Activated B cell treated with CpG ODN at 0.5 μM for 24 hours (primary cell): ENCODE measurements around the gene LY6G5C. TPM values are rescaled to one million over a fixed set of nuclear protein-coding genes. Genes with fewer than 3 reads are reported as not detected.
A peak's percentile ranks its signal among the peaks of the same experiment; 100 is the strongest.

Source experiments
- ATAC-seq: fragments of 200-7000 bp; cut with Tn5 transposase; one replicate; pipeline ENCODE4 v1.10.0; 2021; ENCODE audit warnings: low read depth, mild to moderate bottlenecking, moderate library complexity
- CTCF ChIA-PET: fragments of 350-600 bp; sonication (Branson Sonifier 250); formaldehyde crosslinking; loops from one replicate; lab custom pipeline; 2021; ENCODE audit warnings: antibody characterized with exemption; lab: Charles Lee
- POLR2A ChIA-PET: fragments of 350-600 bp; sonication (Branson Sonifier 250); formaldehyde crosslinking; loops from one replicate; lab custom pipeline; 2021; ENCODE audit warnings: antibody characterized with exemption; lab: Charles Lee
- DNase-seq: peaks from one replicate; pipeline ENCODE4 v3.0.0; 2022
- H3K27ac Mint-ChIP-seq: one replicate; pipeline ENCODE4 v1.8.0; 2020; ENCODE audit warnings: mixed read lengths
- H3K27me3 Mint-ChIP-seq: one replicate; pipeline ENCODE4 v1.8.0; 2021; ENCODE audit warnings: mixed read lengths
- H3K36me3 Mint-ChIP-seq: one replicate; pipeline ENCODE4 v1.8.0; 2021; ENCODE audit warnings: low read depth, mixed read lengths
- H3K4me1 Mint-ChIP-seq: one replicate; pipeline ENCODE4 v1.8.0; 2021; ENCODE audit warnings: mixed read lengths
- H3K4me3 Mint-ChIP-seq: one replicate; pipeline ENCODE4 v1.8.0; 2020; ENCODE audit warnings: mild to moderate bottlenecking, mixed read lengths
- H3K9me3 Mint-ChIP-seq: one replicate; pipeline ENCODE4 v1.8.0; 2020; ENCODE audit warnings: mixed read lengths
- CTCF ChIP-seq: fragments of 200-600 bp; IDR thresholded peaks from one replicate; pipeline ENCODE4 v1.8.0; 2022; ENCODE audit warnings: antibody characterized with exemption, mild to moderate bottlenecking
- intact Hi-C: fragments of 100-400 bp; cut with micrococcal nuclease; formaldehyde crosslinking; loops from one replicate; pipeline ENCODE4 v1.15.1; 2024
- total RNA-seq: library from RNA; stranded (reverse); gene quantifications from 2 replicates; pipeline ENCODE4 v1.2.3, GENCODE V29; 2022

Gene LY6G5C
- total RNA-seq, 1 donor from 2014 or later = 0.73 TPM

- no peak for DNase-seq
- H3K4me3 Mint-ChIP-seq = no peak overlapping the region
- H3K27me3 Mint-ChIP-seq = no peaks in the 10 kb centered on the region
- intact Hi-C loops = no loop called here
- no peak for ATAC-seq
- ChIA-PET CTCF (no interaction called here), POLR2A (interaction anchor here (1.0 kb wide), 1 partner anchor 9 kb away, joined by 3 read pairs; no protein-coding TSS in a partner anchor)
- no peaks in the 10 kb centered on the region for H3K9me3 Mint-ChIP-seq
- H3K4me1 Mint-ChIP-seq = no peaks in the 10 kb centered on the region
- TF ChIP-seq CTCF = no peak
- H3K27ac Mint-ChIP-seq = no peak overlapping the region
- H3K36me3 Mint-ChIP-seq = peaks cover 96% of the 10 kb centered on the region
Measured at GRCh38 chr6:31631209-31631608, 49.7 kb downstream of the LY6G5C start.

GRCh38 chr6:31630177-31630934 is 50.5 kb downstream of the LY6G5C start:
- ChIA-PET POLR2A (no interaction called here), CTCF (no interaction called here)
- no peak overlapping the region for H3K27ac Mint-ChIP-seq
- peaks cover 96% of the 10 kb centered on the region for H3K36me3 Mint-ChIP-seq
- DNase-seq (no peak), ATAC-seq (no peak)
- intact Hi-C loops = no loop called here
- TF ChIP-seq CTCF = no peak
- H3K9me3 Mint-ChIP-seq = no peaks in the 10 kb centered on the region
- H3K4me1 Mint-ChIP-seq = no peaks in the 10 kb centered on the region
- no peak overlapping the region for H3K4me3 Mint-ChIP-seq
- no peaks in the 10 kb centered on the region for H3K27me3 Mint-ChIP-seq

DNA sequence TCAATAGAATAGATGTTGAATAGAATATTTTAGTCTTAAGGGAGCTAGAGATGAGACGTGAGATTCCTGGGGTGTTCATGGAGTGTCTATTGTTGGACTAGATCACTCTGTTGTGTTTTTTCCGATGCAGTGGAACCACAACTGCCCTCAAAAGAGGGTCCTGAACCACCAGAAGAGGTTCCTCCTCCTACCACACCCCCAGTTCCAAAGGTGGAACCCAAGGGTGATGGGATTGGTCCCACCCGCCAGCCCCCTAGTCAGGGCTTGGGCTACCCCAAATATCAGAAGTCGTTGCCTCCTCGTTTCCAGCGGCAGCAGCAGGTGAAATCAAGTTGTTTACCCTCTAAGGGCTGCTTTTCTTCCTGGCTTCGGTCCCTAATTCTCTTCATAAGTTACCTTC is 51.9 kb downstream of the LY6G5C start:
- TF ChIP-seq CTCF = no peak
- Mint-ChIP-seq H3K27me3 (no peaks in the 10 kb centered on the region), H3K27ac (no peak overlapping the region), H3K9me3 (no peaks in the 10 kb centered on the region), H3K4me3 (no peak overlapping the region), H3K4me1 (no peaks in the 10 kb centered on the region), H3K36me3 (peaks cover 96% of the 10 kb centered on the region)
- intact Hi-C loops = no loop called here
- ATAC-seq (no peak), DNase-seq (no peak)
- POLR2A ChIA-PET = no interaction called here
- CTCF ChIA-PET = no interaction called here

- no peak for DNase-seq
- ATAC-seq = no peak
- no peaks in the 10 kb centered on the region for H3K9me3 Mint-ChIP-seq
- no peak for TF ChIP-seq CTCF
- intact Hi-C loops = no loop called here
- no peaks in the 10 kb centered on the region for H3K27me3 Mint-ChIP-seq
- ChIA-PET POLR2A (interaction anchor here (0.5 kb wide), 1 partner anchor 43 kb away, joined by 4 read pairs; no protein-coding TSS in a partner anchor), CTCF (no interaction called here)
- H3K27ac Mint-ChIP-seq = no peak overlapping the region
- peaks cover under 1% of the 10 kb centered on the region for H3K4me1 Mint-ChIP-seq
- no peak overlapping the region for H3K4me3 Mint-ChIP-seq
- peaks cover 93% of the 10 kb centered on the region for H3K36me3 Mint-ChIP-seq
Measured at GRCh38 chr6:31627690-31628287, 53.1 kb downstream of the LY6G5C start.

DNA sequence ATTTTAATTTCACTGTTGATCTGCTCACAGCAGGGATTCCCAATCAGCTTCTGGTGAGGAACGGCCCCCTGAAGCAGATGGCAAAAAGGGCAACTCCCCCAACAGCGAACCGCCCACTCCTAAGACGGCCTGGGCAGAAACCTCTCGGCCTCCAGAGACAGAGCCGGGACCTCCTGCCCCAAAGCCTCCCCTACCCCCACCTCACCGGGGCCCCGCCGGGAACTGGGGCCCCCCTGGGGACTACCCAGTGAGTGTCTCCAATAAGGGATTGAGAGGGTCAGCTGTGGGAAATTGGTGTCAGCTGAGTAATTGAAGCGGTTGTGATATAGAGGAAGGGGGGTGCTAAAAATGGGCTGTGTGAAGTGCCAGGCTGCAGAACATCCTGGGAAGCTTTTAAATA is 53.9 kb downstream of the LY6G5C start:
- DNase-seq (no peak), ATAC-seq (no peak)
- Mint-ChIP-seq H3K27me3 (no peaks in the 10 kb centered on the region), H3K9me3 (no peaks in the 10 kb centered on the region), H3K36me3 (peaks cover 94% of the 10 kb centered on the region), H3K4me1 (peaks cover 9% of the 10 kb centered on the region), H3K4me3 (no peak overlapping the region), H3K27ac (peak overlapping the region; percentile 52)
- intact Hi-C loops = no loop called here
- CTCF ChIA-PET = interaction anchor here (0.7 to 1.1 kb wide), 2 partner anchors 29 to 76 kb away, joined by 4 to 5 read pairs; no protein-coding TSS in a partner anchor
- POLR2A ChIA-PET = interaction anchor here (0.6 to 3.6 kb wide), 2 partner anchors 25 to 76 kb away, joined by 3 to 15 read pairs; partner anchors contain the start of genes ABHD16A and BAG6
- no peak for TF ChIP-seq CTCF
